HG03060 (cell line): ENCODE measurements around the gene DRD4.

Experiments used
- ATAC-seq: cut with Tn5 transposase; IDR thresholded peaks from one replicate; pipeline ENCODE4 v1.9.1; 2021; ENCODE audit warnings: low read depth, moderate number of reproducible peaks; ENCODE audit not compliant: unreplicated experiment

Gene DRD4

GRCh38 chr11:609341-609811, 27.7 kb upstream of the DRD4 start:
- ATAC-seq, result no peak

- ATAC-seq, result no peak
Measured at GRCh38 chr11:610146-610801, 26.8 kb upstream of the DRD4 start.

DNA sequence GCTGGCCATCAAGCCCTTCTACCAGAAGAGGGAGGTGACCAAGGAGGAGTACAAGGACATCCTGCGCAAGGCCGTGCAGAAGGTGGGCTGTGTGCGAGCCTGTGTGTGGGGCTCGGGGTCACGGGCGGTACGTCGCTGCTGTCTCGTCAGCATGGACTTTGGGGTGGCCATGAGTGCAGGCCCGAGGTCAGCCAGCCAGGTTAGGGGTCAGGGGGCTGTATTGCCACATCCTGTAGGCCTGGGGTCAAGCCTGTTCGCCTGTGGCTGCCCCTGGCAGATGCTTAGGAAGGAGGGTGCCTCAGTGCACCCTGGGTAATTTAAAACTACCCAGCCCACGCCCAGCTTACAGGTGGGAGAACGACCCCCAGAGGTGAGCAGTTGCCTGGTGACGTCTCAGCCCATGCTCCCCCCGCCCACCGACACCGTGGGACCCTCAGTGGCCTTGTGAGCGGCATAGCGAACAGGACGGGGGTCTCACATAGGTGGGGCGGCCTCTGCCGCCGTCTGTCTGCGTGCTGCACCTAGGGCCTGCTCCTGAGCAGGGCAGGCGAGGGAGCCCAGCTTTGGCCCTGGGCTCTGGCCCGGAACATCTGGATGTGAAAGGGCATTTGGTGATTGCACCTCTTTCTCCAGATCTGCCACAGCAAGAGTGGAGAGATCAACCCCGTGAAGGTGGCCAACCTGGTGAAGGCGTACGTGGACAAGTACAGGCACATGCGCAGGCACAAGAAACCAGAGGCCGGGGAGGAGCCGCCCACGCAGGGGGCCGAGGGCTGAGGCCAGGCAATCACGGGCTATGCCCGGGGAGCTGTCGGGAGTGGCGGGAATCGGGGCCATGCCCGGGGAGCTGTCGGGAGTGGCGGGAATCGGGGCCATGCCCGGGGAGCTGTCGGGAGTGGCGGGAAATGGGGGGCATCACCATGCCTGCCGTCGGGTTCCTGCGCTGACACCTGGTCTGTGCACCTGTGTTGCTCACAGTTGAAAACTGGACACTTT, 25.8 kb upstream of the DRD4 start:
- ATAC-seq, result no peak

- ATAC-seq, result no peak
Measured at GRCh38 chr11:612201-612960, 24.7 kb upstream of the DRD4 start.

DNA sequence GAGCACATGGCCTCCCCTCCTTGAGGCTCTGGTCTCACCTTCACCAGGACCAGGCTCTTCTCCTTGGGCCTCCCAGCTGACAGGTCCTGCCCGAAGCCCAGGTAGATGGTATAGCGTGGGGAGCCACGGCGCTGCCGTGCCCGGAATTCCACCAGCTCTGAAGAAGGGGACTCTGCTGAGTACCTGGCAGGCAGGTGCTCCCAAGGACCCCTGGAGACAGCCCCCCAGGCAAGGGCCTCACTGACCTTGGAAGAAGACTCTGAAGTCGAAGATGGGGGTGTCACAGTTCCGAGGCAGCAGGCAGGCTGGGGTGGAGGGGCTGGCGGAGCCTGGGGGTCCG, 24.1 kb upstream of the DRD4 start:
- ATAC-seq, result no peak

DNA sequence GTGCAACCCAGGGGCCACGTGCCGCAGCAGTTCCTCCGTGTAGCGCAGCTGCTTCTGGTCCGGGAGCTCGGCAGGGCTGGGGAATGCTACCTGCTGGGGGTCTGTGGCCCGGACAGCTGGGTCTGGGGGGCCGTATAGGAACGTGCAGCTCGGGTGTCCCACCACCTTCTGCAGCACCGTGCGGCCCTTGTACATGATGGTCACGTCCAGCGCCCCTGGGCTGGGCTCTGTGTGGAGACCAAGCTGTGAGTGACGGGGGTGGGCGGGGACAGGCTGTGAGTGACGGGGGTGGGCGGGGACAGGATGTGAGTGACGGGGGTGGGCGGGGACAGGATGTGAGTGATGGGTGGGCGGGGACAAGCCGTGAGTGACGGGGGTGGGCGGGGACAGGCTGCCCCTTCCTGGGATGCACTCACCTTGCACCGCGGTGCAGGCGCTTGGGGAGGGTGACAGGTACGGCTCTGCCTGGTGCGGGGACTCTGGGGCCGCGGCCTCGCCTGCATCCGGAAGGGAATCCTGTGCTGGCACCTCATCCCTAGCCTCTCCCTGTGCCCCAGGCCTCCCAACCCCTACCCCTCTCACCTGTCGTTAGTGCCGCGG, 23.6 kb upstream of the DRD4 start:
- ATAC-seq, result no peak

- no peak for ATAC-seq
Measured at GRCh38 chr11:614021-614622, 22.9 kb upstream of the DRD4 start.

DNA sequence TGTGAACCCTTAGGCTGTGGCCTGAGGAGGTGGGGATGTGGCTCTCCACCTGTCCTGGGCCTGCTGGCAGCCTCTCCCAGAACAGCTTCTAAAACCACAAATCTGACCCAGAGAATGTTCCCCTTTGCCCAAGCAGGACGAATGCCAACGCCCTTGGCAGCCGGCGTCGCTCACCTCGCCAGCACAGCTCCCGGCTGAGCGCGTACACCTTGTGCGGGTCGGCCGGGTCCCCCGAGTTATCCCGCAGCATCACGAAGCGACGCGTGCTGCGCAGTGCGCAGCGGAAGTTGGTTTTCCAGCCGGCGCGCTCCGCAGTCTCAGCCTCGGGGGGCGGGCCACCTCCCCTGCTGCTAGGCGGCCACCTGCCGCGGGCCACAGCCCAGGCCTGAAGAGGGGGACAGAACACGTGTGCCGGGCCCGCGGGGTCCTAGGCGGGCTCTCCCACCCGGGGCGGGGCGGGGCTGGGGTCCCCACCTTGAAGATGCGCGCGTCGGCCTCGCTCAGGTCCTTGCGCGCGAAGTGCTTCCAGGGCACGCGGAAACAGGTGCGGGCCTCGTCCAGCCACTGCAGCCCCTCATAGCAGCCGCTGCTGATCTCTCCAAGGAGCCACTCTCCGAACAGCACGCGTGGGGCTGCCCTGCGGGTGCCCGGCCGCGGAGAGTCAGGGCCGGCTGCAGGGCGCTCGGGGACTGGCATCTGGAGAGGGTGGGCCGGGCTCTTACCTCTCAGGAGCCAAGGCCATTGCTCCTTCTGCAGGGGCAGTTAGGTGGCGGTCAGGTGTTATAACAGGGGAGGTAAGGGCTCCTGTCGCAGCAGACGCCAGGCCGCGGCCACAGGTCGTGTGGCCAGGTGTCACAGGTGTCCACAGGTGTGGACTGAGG, 22.2 kb upstream of the DRD4 start:
- ATAC-seq, result no peak

- ATAC-seq, result peak; percentile 66
Measured at GRCh38 chr11:615504-616319, 21.4 kb upstream of the DRD4 start, which contains the start of gene IRF7. Gene IRF7, minus strand, starts transcription at chr11:615950. Its CDS starts 586 bp downstream, at chr11:615364.

- no peak for ATAC-seq
Measured at GRCh38 chr11:616320-617198, 20.5 kb upstream of the DRD4 start.

- no peak for ATAC-seq
Measured at GRCh38 chr11:617199-617911, 19.7 kb upstream of the DRD4 start.

- ATAC-seq, result no peak
Measured at GRCh38 chr11:617912-618682, 19.0 kb upstream of the DRD4 start.

- no peak for ATAC-seq
Measured at GRCh38 chr11:618856-619627, 18.0 kb upstream of the DRD4 start.

GRCh38 chr11:619628-620050, 17.4 kb upstream of the DRD4 start:
- ATAC-seq, result no peak

DNA sequence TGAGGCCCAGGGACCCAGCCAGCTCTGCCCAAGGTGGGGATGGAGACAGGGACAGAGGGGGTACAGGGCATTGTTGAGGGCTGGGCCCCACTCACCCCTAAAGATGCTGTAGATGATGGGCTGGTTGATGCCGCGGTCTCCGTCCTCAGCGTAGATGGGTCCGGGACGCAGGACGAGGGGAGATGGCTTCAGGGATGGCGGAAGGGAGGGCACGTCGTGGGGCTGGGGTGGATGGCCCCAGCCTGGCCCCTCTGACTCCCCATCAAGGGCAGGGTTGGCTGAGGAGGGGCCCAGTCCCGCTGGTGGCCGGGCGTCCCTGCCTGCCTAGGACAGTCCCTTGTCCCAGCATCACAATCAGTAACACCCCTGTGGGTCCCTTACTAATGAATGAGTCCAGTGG, 16.9 kb upstream of the DRD4 start:
- ATAC-seq, result no peak
